Measurements from ENCODE around the gene WHAMM. TPM values are rescaled to one million over a fixed set of nuclear protein-coding genes. Genes with fewer than 3 reads are reported as not detected.

WHAMM gene
- total RNA-seq, 1 experiment from 2014 or later, result 5.3 TPM

DNA sequence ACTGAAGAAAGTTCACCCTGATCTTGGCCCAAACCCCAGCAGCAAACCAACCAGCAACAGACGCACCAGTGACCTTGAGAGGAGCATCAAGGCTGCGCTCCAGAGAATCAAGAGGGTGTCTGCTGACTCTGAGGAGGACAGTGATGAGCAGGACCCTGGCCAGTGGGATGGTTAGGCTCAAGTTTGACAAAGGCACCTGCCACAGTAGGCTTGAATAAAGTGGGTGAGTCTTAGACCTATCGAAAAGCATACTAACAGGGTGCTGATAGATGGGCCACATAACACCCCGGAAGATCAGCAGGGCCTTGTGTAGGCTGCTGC, 23.9 kb downstream of the WHAMM start:
- no peak for DNase-seq (ENCODE audit: low read depth)

DNA sequence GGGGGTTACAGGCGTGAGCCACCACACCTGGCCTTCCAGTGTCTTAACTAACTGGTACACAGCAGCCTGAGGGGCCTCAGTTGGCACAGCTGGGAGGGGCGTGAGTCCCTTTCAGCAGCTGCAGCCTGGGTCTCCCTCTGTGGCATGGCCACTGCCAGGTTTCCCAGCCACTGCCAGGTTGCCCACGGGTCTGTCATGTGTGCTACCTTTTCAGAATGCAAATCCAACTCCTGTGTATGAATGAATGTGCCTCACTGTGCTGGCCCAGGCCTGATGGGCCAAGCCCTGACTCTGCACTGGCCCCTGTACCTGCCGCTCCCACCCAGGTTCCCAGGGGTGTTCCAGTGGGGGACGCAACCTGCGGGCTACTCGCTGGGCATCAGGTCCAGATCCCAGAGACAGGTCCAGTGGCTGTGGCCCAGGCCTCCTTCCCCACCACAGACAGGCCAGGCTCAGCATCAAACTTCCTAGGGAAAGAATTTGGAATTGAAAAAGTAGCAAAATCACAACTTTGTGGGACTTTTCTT, 26.0 kb downstream of the WHAMM start:
- DNase-seq (ENCODE audit: low read depth), result no peak

DNA sequence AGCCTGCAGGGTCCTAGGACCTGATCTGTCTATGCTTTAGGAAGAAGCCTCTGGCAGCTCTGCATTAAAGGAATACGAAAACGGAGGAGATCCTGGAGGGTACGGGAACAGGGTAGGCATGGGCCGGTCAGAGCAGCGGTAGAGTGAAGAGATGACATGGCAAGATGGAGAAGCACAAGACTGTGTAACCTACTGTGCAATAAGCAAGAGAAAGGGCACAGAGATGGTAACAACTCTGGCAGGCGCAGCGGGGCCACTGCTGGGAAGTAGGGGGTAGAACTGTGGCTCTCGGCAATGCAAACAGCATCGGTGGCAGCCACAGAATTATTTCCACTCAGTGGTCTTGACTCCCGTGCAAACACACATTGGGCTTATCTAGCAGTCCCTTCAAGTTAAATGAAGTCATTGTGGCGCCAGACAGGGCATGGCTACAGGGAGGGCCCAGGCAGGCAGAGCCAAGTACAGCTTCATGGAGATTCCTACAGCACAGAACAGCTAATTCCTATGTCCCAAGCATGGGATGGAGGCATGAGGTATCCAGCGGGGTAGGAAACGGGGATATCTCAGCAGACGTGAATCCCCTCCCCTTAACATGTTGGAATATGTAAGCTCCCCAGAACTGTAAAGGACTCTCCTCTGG, 28.8 kb downstream of the WHAMM start:
- DNase-seq (ENCODE audit: low read depth), result no peak

DNA sequence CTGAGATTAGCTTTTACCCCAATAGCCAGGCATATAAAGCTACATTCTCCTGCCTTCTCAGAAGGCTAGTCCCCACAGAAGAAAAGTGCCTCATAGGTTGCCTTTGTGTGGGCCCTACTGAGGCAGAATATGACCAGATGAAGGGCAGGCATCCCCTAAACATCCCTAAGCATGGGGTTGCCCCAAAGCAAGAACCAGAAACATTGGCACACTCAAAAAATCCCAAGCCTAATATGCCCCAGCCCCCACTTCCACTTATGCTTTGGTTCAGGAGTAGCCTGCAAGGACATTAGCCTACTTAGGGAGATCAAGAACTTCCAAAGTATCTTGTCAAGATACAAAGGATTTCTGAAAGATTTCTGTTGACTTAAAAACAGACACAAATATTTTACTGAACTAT, 29.7 kb downstream of the WHAMM start:
- DNase-seq (ENCODE audit: low read depth), result no peak

DNA sequence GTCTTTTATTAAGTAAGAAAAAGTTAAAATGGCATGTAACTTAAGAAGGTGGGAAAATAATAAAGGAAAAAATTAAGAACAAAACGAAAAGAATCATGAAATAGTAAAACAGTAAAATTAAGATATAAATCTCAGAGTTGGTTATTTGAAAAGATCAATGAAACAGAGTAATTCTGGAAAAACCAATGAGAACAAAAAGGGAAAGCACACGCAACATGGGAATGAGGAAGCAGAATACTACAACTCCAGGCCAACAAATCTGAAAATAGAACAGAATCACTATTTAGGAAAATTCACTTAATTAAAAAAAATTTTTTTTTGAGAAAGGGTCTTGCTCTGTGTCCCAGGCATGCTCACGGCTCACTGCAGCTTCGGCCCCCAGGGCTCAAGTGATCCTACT, 30.7 kb downstream of the WHAMM start:
- no peak for DNase-seq (ENCODE audit: low read depth)

DNA sequence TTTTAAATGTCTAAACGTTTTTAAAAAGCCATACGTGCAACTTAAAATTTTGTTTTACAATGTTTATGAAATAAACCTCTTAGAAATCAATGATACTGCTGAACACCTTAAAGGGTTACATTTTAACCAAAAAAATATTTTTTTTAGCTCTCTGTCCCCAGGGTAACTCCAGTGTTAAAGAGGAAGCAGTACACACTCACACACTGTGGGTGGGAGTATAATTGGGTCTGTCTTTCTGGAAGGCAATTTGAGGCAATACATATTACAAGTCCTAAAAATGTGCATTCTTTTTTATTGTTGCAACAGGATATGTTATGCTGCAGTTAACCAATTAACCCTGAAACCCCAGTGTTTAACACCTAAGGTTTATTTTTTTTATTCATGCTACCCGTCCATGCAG, 34.1 kb downstream of the WHAMM start:
- no peak for DNase-seq (ENCODE audit: low read depth)

DNA sequence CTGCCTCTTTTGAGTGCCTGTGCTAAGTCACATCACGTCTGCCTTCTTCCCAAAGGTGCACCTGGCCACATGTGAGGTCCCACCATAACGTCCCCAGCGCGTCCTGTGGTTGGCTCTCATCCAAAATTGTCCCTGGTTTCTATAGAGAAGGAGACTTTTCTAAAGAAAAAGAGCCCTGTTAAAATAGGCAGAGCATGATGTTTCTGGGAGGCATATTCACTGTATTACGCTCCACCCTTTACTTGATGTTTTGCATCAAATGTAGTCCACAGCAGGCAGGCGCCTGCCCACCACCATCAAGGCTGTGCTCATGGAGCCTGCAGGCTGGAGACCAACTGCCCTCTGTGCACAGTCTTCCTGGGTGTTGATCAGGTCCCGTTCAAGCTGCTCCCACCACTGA, 36.3 kb downstream of the WHAMM start:
- no peak for DNase-seq (ENCODE audit: low read depth)

DNA sequence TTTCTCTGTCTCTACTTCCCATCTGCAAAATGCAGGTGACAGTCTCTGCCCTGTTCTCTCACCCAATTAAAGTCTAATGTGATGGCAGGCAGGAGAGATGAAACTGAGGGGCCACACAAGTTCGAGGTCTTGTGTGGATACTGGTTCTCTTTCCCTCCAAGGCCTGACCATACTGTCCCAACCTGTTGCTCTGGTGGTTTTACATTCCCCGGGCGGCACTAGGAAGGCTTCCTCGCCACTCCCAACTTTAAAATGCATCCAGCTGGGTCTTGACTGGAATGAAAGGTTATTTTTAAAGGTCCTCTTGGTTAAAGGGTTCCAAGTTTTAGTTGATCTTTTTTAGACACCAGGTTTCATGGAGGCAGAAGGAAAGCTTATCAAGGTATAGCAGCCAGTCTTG, 37.2 kb downstream of the WHAMM start:
- DNase-seq (ENCODE audit: low read depth), result no peak

DNA sequence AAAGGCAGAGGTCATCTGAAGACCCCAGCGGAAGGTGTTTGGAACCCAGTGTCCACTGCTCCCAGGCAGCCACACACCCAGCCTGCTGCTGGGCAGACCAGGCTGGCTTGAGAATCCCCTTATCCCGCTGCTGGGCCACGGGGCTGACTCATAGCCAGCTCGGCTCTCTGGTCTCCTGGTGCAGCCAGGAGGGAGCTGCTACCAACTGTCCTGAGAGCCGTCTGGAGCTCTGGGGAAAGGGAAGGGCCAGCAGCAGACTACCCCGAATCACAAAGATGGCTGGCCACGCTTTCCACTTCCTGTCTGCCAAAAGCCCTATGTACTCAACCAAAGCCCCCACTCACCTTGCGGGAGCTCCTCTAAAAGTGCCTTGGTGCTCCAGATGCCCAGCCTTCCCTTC, 38.3 kb downstream of the WHAMM start:
- peak; percentile 56 for DNase-seq (ENCODE audit: low read depth)

DNA sequence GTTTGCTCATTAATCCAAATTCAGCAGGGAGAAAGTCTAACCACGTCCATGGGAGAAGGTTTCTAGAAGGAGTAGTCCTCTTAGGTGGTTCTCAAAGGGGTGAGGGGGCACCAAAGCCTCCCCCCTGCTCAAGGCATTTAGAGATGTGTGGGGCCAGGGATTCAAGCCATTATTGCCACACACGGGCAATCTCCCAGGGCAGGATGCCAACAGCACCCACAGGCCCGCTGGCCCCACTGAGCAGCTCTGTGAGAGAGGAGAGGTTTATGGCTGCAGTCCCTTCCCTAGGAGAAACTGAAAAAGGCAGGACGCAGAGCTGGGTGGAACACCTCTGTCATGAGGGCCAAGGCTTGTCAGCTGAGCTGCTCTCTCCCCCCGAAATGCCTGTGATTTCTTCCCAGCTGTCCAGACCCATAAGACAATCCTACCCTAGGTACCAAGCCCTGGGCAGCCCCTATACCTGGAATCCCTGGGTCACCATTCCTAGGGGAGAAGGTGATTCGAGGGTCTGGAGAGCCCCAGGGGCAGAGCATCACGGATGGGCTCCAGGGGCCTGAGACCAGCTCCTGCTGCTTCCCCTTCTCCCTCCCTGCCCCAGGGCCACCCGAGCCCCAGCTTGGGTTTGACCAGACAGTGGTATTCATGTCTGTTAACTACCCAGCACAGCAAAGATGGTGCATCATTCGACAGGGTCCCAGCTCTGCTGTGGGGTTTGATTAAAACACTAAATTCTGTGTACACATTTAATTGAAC, 39.0 kb downstream of the WHAMM start:
- no peak for DNase-seq (ENCODE audit: low read depth)

DNA sequence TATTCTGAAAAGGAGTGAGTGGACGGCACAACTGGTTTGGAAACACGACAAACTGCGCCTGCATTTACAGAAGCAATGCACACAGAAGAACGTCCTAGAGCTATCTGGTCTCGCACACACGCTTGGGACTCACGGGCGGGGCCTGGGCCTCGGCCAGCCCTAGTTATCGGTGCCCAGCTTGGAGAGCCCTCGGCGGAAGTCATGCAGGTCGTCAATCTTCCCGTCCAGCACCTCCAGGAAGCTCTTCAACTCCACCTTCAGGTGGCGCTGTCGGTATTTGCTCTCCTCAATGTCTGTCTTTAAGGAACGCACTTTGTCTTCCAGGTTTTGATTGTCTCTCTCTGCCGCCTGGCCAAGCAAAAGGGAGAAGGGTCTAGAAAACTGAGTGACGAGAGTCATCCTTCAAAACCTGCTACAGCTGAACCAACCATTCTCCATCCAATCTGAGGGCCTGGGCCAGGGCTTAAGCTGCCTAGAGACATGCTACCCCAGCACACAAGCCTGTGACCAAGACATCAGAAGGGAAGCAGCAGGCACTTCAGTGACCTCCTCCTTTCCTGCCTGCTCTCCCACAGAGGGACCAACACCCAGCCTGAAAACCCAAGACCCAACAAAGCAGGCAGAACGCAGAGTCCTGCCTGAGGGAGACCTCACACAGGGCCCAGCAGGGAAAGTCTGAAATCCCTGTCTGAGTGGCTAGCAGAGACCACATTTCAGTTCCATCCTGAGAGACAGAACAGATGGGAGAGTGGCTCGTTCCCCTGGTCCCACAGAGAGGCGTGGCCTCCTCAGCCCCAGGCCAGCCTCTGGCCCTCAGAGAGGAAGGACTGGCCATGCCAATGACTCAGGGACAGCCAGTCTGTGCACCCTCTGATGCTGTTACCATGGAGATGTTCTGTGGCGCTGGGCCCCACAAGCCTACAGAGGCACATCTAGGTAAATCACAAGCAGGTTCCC, 40.4 kb downstream of the WHAMM start:
- DNase-seq (ENCODE audit: low read depth), result peak; percentile 88

DNA sequence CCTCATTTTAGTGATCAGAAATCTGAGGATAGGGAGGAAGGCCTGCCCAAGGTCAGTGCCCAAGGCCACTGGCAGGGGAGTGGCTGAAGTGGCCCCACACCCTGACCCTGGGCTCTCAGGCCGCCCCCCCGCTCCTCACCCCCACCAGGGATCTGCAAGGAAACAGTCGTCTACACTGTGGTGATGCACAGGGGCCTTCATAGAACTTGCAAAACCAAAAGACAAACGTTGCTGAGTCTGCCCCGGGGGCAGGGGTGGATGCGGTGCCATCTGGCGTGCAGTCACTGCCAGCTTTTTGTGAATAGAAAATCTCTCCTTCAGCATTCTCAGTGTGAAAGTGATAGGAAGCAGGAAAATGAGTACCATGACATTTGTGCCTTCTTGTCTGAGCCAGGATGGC, 41.3 kb downstream of the WHAMM start:
- DNase-seq (ENCODE audit: low read depth), result no peak

DNA sequence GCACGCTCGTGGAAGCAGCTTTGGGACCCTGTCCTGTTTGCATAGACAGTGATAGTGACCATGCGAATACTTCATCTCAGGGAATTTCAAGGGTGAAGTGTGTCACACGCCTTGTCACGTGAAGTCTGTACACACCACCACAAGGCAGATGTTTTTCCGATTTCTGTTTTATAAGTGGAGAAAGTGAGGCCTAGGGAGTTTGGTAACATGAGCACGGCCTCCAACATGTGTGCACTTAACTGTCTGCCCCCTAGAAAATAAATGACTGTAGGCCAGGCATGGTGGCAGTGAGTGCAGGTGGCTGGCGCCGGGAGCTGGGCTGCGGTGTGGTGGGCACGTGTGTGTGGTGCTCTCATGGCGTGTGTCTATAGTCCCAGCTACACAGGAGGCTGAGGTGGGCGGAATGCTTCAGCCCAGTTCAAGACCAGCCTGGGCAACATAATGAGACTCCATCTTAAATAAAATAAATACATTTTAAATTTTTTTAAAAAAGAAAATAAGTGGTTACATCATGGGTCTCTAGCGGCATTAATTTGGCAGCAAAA, 42.0 kb downstream of the WHAMM start:
- no peak for DNase-seq (ENCODE audit: low read depth)

DNA sequence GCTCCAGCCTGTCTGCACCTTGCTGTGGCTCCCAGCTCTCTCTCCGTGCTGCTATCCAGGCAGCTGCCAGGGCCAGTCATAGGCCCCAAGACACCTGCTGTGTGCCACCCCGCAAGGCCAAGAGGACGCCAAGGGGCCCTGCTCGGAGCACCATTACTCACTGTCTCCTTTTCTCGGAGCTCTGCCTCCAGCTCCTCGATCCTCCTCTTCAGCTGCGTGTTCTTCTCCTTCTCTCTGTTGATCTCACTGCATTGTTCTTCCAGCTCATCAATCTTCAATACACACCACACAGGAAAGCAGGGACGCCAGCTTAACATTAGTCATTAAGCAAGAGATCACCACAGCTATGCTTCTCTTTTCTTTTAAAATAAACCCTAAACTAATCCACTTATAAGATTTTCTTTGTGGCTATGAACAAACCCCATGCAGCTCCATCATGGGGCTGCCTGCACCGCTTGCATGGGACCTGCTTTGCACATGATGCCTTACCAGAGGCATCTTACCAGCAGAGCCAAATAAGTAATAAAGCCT, 42.6 kb downstream of the WHAMM start:
- DNase-seq (ENCODE audit: low read depth), result peak; percentile 18

DNA sequence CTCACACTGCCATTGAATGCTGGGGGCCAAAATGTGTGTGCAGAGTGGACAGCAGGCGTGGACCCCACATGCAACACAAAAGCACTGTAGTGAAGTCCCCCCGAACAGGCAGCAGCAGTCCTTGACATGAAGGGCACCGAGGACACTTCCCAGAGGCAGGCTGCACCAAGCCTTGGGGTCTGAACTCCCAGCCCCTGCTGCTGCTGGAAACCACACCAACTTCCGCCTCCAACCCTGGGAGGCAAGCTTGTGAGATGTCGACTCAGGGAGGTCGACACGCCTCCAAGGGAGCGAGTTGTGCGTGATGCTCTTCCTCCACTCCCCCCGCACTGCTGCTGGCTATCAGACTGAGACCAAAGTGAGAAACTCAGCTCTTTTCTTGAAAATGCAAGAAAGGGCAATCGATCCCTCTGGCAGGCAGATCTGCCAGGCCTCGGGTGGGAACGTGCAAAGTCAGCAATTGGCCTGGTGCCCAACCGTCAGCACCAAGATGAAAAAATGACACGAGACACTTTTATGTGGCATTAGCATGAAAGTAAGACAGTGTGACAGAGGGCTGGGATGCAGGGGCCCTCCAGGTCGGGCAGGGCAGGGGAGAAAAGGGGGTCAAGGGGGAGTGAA, 43.6 kb downstream of the WHAMM start:
- DNase-seq (ENCODE audit: low read depth), result no peak

DNA sequence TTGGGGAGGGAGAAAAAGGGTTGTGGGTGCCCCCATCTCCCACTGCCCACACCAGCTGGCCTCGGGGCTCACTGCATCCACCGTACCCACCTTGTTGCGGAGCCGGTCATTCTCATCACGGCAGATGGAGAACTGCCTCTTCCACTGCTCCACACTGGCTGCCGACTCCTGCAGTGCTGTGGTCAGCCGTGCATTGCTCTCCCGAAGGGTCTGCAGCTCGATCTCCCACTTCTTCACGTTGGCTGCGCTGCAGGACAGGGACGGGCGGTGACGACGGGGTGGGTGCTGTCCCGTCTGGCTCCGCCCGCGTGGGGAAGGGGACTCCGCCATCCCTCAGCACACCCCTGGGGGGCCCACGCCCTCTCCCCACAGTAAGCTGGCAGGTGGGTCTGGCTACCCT, 45.1 kb downstream of the WHAMM start:
- no peak for DNase-seq (ENCODE audit: low read depth)

DNA sequence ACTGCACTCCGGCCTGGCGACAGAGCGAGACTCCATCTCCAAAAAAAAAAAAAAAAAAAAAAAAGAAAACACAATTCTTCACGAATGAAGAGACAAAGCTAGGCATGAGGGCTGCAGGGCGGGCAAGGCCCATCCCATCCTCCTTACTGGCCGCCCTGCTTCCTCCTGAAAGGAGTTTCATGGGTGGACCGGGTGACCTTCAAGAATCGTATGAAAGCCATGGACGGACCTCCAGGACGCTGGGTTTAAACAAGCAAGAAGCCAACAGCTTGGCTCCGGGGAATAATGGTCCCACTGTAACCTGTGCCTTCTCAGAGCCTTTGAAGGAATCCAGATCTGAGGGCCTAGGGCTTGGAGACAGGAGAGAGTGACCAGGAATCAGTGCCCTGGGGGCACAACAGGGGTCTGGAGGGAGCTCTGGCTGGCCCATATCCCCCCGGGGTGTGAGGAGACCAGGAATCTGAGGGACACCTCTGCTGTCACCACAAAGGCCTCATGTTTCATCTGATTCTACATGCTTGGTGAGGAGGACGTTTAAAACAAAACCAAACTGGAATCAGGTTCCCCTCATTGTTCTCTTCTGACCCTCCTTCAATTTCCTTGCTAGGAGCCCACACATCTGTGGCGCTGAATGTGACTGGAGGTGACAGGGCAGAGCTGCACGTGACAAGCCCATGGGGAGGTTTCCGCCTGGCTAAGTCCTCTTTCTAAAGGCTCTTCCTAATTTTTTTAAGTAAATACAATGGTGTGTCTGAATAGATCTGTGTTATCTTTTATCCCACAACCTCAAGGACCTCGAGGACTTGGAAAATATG, 46.1 kb downstream of the WHAMM start:
- no peak for DNase-seq (ENCODE audit: low read depth)

DNA sequence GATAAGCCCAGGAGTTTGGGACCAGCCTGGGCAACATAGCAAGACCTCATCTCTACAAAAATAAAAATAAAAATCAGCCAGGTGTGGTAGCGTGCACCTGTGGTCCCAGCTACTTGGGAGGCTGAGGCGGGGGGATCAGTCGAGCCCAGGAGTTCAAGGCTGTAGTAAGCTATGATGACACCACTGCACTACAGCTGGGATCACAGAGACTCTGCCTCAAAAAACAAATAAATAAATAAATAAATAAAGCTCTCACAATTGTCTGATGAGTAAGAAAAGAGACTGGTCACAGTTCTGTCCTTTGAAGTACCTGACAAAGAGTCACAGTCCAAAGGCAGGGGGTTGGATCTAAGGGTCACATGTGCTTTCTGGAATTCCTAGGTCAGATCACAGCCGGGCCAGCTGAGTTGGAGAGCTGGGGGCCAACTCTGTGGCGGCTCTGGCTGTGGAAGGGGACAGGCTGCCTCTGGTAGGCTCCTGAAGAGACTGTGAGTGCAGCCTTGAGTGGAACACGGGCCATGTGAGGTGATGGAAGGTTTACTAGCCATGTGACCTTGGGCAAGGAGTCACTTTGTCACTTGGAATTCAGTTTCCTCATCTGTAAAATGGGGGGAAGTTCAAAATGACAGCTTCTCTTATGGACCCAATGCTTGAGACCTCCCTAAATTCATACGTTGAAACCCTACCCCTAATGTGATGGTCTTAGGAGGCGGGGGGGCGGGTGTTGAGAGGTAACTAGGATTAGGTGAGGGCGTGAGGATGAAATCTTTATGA, 47.2 kb downstream of the WHAMM start:
- no peak for DNase-seq (ENCODE audit: low read depth)

DNA sequence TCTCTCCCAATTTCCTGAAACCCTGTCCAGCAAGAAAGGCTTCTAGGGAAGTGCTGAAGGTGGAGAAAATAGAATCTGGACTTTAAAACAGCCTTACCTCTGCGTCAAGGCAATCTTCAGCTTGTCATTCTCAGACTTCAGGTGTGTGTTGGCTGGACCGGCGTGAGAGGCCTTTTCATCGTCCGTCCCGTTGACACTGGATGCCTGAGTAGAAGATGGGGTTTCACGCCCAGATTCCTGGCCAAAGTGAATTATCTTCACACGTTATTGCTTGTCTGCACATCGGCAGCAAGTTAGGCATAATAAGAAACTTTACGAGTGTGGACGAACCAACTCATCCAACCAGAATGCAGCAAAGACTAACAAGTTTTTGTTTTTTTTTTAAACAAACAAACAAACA, 49.5 kb downstream of the WHAMM start:
- no peak for DNase-seq (ENCODE audit: low read depth)

DNA sequence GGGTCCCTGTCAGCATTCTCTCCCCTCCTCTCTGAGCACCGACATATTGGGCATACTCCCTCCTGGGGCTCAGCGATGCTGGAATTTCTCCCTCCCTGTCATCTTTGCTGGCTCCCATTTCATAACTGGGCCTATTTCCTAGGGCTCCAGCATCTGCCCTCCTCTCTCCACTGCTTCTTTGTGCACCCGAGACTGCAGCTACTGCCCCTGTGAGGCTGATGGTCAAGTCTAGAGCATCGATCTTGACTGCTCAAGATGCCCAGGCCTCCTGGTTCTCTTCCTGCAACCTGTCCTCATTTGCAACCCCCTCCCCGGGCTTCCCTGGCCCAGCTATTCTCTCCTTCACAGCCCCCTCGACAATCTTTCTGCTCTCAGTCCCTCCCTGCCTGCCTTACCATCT, 53.5 kb downstream of the WHAMM start:
- DNase-seq (ENCODE audit: low read depth), result no peak
